HL-60 (cell line): ENCODE results near the gene DIAPH2.

Source experiments
- DNase-seq, 2 experiments: peaks; one replicate each; pipeline ENCODE4 v3.0.0-alpha.2; 2010 to 2020; ENCODE audit warnings: low read depth in 1 of 2, low spot score in 1 of 2
- H3K27ac ChIP-seq: fragments of 250-450 bp; sonication (Bioruptor Pico); replicated peaks from 2 replicates; pipeline ENCODE4 v1.5.1; 2020; ENCODE audit warnings: mild to moderate bottlenecking, moderate library complexity
- H3K27me3 ChIP-seq: fragments of 250-450 bp; sonication (Bioruptor Pico); 2 replicates; pipeline ENCODE4 v1.5.1; 2021; ENCODE audit warnings: mild to moderate bottlenecking, moderate library complexity; ENCODE audit not compliant: insufficient read depth, poor library complexity, severe bottlenecking
- H3K4me3 ChIP-seq: replicated peaks from 2 replicates; pipeline ENCODE4 v1.5.1; 2011; ENCODE audit warnings: mild to moderate bottlenecking, control low read depth, low read length; ENCODE audit not compliant: insufficient read depth
- GABPA ChIP-seq: IDR thresholded peaks from 2 replicates; pipeline ENCODE4 v1.6.1; 2012; ENCODE audit warnings: low read depth
- POLR2AphosphoS5 ChIP-seq: IDR thresholded peaks from 2 replicates; pipeline ENCODE4 v1.6.1; 2012; ENCODE audit warnings: low read depth
- REST ChIP-seq: IDR thresholded peaks from 2 replicates; pipeline ENCODE4 v1.6.1; 2012; ENCODE audit warnings: low read depth; ENCODE audit not compliant: insufficient replicate concordance
- SPI1 ChIP-seq: IDR thresholded peaks from 2 replicates; pipeline ENCODE4 v1.6.1; 2012; ENCODE audit warnings: low read depth, mild to moderate bottlenecking, borderline replicate concordance
- TF ChIP-seq, protein P1 (sequence below): IDR thresholded peaks from one replicate; pipeline ENCODE4 v1.5.1; 2011; ENCODE audit warnings: low read length, control low read depth, inconsistent platforms; ENCODE audit not compliant: insufficient read depth

DIAPH2 gene

GRCh38 chrX:96989830-96990571 lies 305.4 kb downstream of the DIAPH2 start:
- H3K4me3 ChIP-seq, result no peak overlapping the region
- H3K27ac ChIP-seq, result no peak overlapping the region
- DNase-seq, result no peak
- no peaks in the 10 kb centered on the region for H3K27me3 ChIP-seq
- TF ChIP-seq REST (no peak), POLR2AphosphoS5 (no peak), SPI1 (no peak), GABPA (no peak)
- TF ChIP-seq, protein P1, sequence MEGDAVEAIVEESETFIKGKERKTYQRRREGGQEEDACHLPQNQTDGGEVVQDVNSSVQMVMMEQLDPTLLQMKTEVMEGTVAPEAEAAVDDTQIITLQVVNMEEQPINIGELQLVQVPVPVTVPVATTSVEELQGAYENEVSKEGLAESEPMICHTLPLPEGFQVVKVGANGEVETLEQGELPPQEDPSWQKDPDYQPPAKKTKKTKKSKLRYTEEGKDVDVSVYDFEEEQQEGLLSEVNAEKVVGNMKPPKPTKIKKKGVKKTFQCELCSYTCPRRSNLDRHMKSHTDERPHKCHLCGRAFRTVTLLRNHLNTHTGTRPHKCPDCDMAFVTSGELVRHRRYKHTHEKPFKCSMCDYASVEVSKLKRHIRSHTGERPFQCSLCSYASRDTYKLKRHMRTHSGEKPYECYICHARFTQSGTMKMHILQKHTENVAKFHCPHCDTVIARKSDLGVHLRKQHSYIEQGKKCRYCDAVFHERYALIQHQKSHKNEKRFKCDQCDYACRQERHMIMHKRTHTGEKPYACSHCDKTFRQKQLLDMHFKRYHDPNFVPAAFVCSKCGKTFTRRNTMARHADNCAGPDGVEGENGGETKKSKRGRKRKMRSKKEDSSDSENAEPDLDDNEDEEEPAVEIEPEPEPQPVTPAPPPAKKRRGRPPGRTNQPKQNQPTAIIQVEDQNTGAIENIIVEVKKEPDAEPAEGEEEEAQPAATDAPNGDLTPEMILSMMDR, result no peak

DNA sequence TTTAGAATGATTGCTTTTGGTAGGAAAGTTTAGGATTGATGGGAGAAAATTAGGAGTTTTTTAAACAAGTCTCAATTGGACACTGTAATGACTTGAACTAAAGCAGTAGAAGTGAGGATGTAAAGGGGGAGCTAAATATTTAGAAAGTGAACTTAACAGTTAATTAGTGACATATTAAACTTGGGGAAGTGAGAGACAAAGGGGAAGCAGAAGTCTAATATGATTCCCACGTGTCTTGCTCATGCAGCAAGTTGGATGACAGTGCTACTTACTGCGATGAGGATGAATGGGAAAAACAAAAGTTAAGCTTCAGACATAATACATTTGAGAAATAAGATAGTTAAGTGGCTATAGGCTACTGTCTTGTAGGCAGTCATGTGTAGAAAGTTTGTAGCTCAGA lies 309.5 kb downstream of the DIAPH2 start:
- TF ChIP-seq POLR2AphosphoS5 (no peak), REST (no peak), SPI1 (peak; percentile 53; the same call in 1 of the 2 replicates), GABPA (no peak)
- TF ChIP-seq, protein P1, result no peak
- Histone ChIP-seq H3K4me3 (no peak overlapping the region), H3K27ac (no peak overlapping the region), H3K27me3 (no peaks in the 10 kb centered on the region)
- DNase-seq, result peak; percentile 1 to 3

DNA sequence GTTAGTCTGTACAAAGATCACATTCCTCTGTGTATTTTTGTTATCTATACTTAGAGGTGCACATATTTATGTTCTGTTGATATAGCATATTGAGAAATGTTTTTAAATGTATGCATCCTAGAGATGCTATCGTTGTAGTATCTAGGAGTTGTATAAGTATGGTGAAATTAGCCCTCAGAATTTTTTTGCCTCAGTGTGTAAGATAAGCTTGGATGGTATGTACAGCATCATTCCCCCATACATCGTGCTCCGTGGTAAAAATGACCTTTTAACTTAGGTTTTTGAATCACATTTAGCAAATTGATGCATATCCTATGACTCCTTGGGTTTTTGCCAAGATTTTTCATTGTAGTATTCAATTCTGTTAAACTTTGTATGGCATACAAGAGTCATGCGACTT lies 312.6 kb downstream of the DIAPH2 start:
- no peaks in the 10 kb centered on the region for H3K27me3 ChIP-seq
- no peak for DNase-seq
- TF ChIP-seq SPI1, result no peak
- TF ChIP-seq POLR2AphosphoS5, result no peak
- TF ChIP-seq GABPA, result no peak
- TF ChIP-seq, protein P1, result no peak
- no peak for TF ChIP-seq REST
- H3K4me3 ChIP-seq, result no peak overlapping the region
- H3K27ac ChIP-seq, result no peak overlapping the region
